HEK293 (cell line): ENCODE results near the gene RBBP8NL.

ENCODE experiments used
- HOXC10 ChIP-seq: sonication (generic); formaldehyde crosslinking; IDR thresholded peaks from 2 replicates; pipeline ENCODE4 v1.8.1; 2023; ENCODE audit warnings: mild to moderate bottlenecking, missing genetic modification reagents
- ZBTB8A ChIP-seq: fragments of 450-650 bp; formaldehyde crosslinking; IDR thresholded peaks from 2 replicates; pipeline ENCODE4 v1.5.1; 2016; ENCODE audit warnings: missing biosample characterization, missing genetic modification characterization
- ZFP37 ChIP-seq: fragments of 450-650 bp; formaldehyde crosslinking; IDR thresholded peaks from 2 replicates; pipeline ENCODE4 v1.5.1; 2016; ENCODE audit warnings: missing biosample characterization, missing genetic modification characterization
- ZNF184 ChIP-seq: fragments of 450-650 bp; IDR thresholded peaks from 2 replicates; pipeline ENCODE4 v1.5.1; 2018; ENCODE audit warnings: missing biosample characterization, mild to moderate bottlenecking, missing genetic modification characterization
- ZNF223 ChIP-seq: fragments of 450-650 bp; formaldehyde crosslinking; IDR thresholded peaks from 2 replicates; pipeline ENCODE4 v1.5.1; 2016; ENCODE audit warnings: missing biosample characterization, missing genetic modification characterization
- ZNF274 ChIP-seq, 2 experiments: fragments of 200-500 bp in 1 of 2; fragments of 450-650 bp in 1 of 2; sonication (Bioruptor generic) in 1 of 2; formaldehyde crosslinking in 1 of 2; IDR thresholded peaks; 2 replicates each; pipeline versions ENCODE4 v1.5.1 to v1.6.1; 2014 to 2016; ENCODE audit warnings: borderline replicate concordance in 1 of 2, inconsistent platforms in 1 of 2, low read length in 1 of 2, missing biosample characterization in 1 of 2, missing genetic modification characterization in 1 of 2
- ZNF473 ChIP-seq: fragments of 450-650 bp; formaldehyde crosslinking; IDR thresholded peaks from 2 replicates; pipeline ENCODE4 v1.5.1; 2017; ENCODE audit warnings: missing biosample characterization, missing genetic modification characterization
- TF ChIP-seq, protein P1 (sequence below): fragments of 450-650 bp; formaldehyde crosslinking; IDR thresholded peaks from 2 replicates; pipeline ENCODE4 v1.5.1; 2016; ENCODE audit warnings: missing biosample characterization, missing genetic modification characterization

- no peak for TF ChIP-seq ZNF223
- TF ChIP-seq, protein P1, sequence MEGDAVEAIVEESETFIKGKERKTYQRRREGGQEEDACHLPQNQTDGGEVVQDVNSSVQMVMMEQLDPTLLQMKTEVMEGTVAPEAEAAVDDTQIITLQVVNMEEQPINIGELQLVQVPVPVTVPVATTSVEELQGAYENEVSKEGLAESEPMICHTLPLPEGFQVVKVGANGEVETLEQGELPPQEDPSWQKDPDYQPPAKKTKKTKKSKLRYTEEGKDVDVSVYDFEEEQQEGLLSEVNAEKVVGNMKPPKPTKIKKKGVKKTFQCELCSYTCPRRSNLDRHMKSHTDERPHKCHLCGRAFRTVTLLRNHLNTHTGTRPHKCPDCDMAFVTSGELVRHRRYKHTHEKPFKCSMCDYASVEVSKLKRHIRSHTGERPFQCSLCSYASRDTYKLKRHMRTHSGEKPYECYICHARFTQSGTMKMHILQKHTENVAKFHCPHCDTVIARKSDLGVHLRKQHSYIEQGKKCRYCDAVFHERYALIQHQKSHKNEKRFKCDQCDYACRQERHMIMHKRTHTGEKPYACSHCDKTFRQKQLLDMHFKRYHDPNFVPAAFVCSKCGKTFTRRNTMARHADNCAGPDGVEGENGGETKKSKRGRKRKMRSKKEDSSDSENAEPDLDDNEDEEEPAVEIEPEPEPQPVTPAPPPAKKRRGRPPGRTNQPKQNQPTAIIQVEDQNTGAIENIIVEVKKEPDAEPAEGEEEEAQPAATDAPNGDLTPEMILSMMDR (tag by site-specific recombination) = no peak
- TF ChIP-seq ZNF274 (IDR thresholded peaks at IDR 0.05; ENCODE audit: low read length) = no peak
- no peak for TF ChIP-seq ZNF274 (tag by site-specific recombination; IDR thresholded peaks at IDR 0.05; ENCODE audit: borderline replicate concordance)
- no peak for TF ChIP-seq ZBTB8A (tag by site-specific recombination)
- TF ChIP-seq ZNF473 = no peak
- TF ChIP-seq ZFP37 (tag by site-specific recombination) = no peak
- TF ChIP-seq ZNF184 (tag by site-specific recombination) = no peak
- TF ChIP-seq HOXC10 (CRISPR knock-in tag) = no peak
These were observed 8.4 kb downstream of the RBBP8NL start for GRCh38 chr20:62418709-62419487.
